Mononuclear cell (primary cell): ENCODE results near the gene CD1D. TPM values are rescaled to one million over a fixed set of nuclear protein-coding genes. Genes with fewer than 3 reads are reported as not detected.
"Not testable (repeated sequence)": the region's sequence is repeated elsewhere in the genome, so short reads cannot be mapped to it uniquely, and the experiment has no call there.

ENCODE experiments used
- H3K27me3 ChIP-seq: 2 replicates; pipeline ENCODE4 v1.6.0; 2011; ENCODE audit warnings: low read length, control low read depth; ENCODE audit not compliant: insufficient read depth
- H3K4me1 ChIP-seq: 2 replicates; pipeline ENCODE4 v1.5.1; 2011; ENCODE audit warnings: mild to moderate bottlenecking, low read length, control low read depth; ENCODE audit not compliant: insufficient read depth
- H3K4me3 ChIP-seq: 2 replicates; pipeline ENCODE4 v1.5.1; 2011; ENCODE audit warnings: mild to moderate bottlenecking, low read length, moderate library complexity
- H3K9me3 ChIP-seq: 2 replicates; pipeline ENCODE4 v1.5.1; 2011; ENCODE audit warnings: low read depth, mild to moderate bottlenecking, control low read depth, low read length
- total RNA-seq: library from RNA; depleted of rRNA; stranded (reverse); fragments of >200 nt; gene quantifications from one replicate; pipeline ENCODE4 v1.2.3, GENCODE V29; 2012

Gene CD1D
- total RNA-seq, 1 donor, result 13.9 TPM

- Histone ChIP-seq H3K4me3 (no peak overlapping the region), H3K27me3 (no peaks in the 10 kb centered on the region), H3K4me1 (peaks cover 44% of the 10 kb centered on the region), H3K9me3 (no peaks in the 10 kb centered on the region)
Measured at GRCh38 chr1:158155673-158156072, 25.0 kb upstream of the CD1D start.

- H3K27me3 ChIP-seq, result no peaks in the 10 kb centered on the region
- H3K4me1 ChIP-seq, result peaks cover 33% of the 10 kb centered on the region
- H3K4me3 ChIP-seq, result no peak overlapping the region
- H3K9me3 ChIP-seq, result no peaks in the 10 kb centered on the region
Measured at GRCh38 chr1:158159597-158159996, 21.1 kb upstream of the CD1D start.

GRCh38 chr1:158161446-158161845, 19.2 kb upstream of the CD1D start:
- H3K4me3 ChIP-seq, result no peak overlapping the region
- no peaks in the 10 kb centered on the region for H3K9me3 ChIP-seq
- H3K4me1 ChIP-seq, result peaks cover 28% of the 10 kb centered on the region
- H3K27me3 ChIP-seq, result peaks cover 3% of the 10 kb centered on the region

- Histone ChIP-seq H3K9me3 (no peaks in the 10 kb centered on the region), H3K4me3 (no peak overlapping the region), H3K27me3 (peaks cover 3% of the 10 kb centered on the region), H3K4me1 (peaks cover 28% of the 10 kb centered on the region)
Measured at GRCh38 chr1:158163000-158163947, 17.4 kb upstream of the CD1D start.

- Histone ChIP-seq H3K4me1 (peaks cover 10% of the 10 kb centered on the region), H3K4me3 (no peak overlapping the region), H3K9me3 (peaks cover 12% of the 10 kb centered on the region), H3K27me3 (peaks cover 3% of the 10 kb centered on the region)
Measured at GRCh38 chr1:158169105-158169504, 11.6 kb upstream of the CD1D start.

- not testable (repeated sequence) for H3K4me3 ChIP-seq, H3K27me3 ChIP-seq
- peaks cover 43% of the 10 kb centered on the region for H3K4me1 ChIP-seq
Measured at GRCh38 chr1:158175915-158176314, 4.8 kb upstream of the CD1D start.

GRCh38 chr1:158176399-158176798, 4.3 kb upstream of the CD1D start:
- Histone ChIP-seq H3K27me3 (no peaks in the 10 kb centered on the region), H3K4me3 (no peak overlapping the region), H3K9me3 (no peaks in the 10 kb centered on the region), H3K4me1 (peaks cover 45% of the 10 kb centered on the region)

More at GRCh38 chr1:158175915-158176314, 4.8 kb upstream of the CD1D start:
- not testable (repeated sequence) for H3K9me3 ChIP-seq

GRCh38 chr1:158176849-158177699, 3.6 kb upstream of the CD1D start:
- not testable (repeated sequence) for H3K27me3 ChIP-seq, H3K9me3 ChIP-seq
- Histone ChIP-seq H3K4me1 (peaks cover 52% of the 10 kb centered on the region), H3K4me3 (peak overlapping the region; percentile 21)

GRCh38 chr1:158177700-158178450, 2.8 kb upstream of the CD1D start:
- Histone ChIP-seq H3K27me3 (no peaks in the 10 kb centered on the region), H3K4me1 (peaks cover 60% of the 10 kb centered on the region), H3K9me3 (no peaks in the 10 kb centered on the region), H3K4me3 (peak overlapping the region; percentile 21)

- H3K4me1 ChIP-seq, result peaks cover 75% of the 10 kb centered on the region
- H3K27me3 ChIP-seq, result no peaks in the 10 kb centered on the region
- no peak overlapping the region for H3K4me3 ChIP-seq
- H3K9me3 ChIP-seq, result no peaks in the 10 kb centered on the region
Measured at GRCh38 chr1:158179301-158180041, 1.2 kb upstream of the CD1D start.

- Histone ChIP-seq H3K4me3 (peak overlapping the region; percentile 48), H3K27me3 (no peaks in the 10 kb centered on the region), H3K9me3 (no peaks in the 10 kb centered on the region), H3K4me1 (peaks cover 91% of the 10 kb centered on the region)
Measured at GRCh38 chr1:158181577-158181922, 855 bp downstream of the CD1D start.

- H3K9me3 ChIP-seq, result no peaks in the 10 kb centered on the region
- H3K4me3 ChIP-seq, result no peak overlapping the region
- H3K27me3 ChIP-seq, result peaks cover 7% of the 10 kb centered on the region
- peaks cover 62% of the 10 kb centered on the region for H3K4me1 ChIP-seq
Measured at GRCh38 chr1:158185770-158186169, 5.1 kb downstream of the CD1D start.

GRCh38 chr1:158186180-158186579, 5.5 kb downstream of the CD1D start:
- peaks cover 59% of the 10 kb centered on the region for H3K4me1 ChIP-seq
- H3K27me3 ChIP-seq, result peaks cover 7% of the 10 kb centered on the region
- H3K4me3 ChIP-seq, result no peak overlapping the region
- H3K9me3 ChIP-seq, result no peaks in the 10 kb centered on the region

- Histone ChIP-seq H3K9me3 (no peaks in the 10 kb centered on the region), H3K4me1 (peaks cover 36% of the 10 kb centered on the region), H3K27me3 (peaks cover 9% of the 10 kb centered on the region), H3K4me3 (no peak overlapping the region)
Measured at GRCh38 chr1:158188611-158189010, 7.9 kb downstream of the CD1D start.
